Neural cell (in vitro differentiated cells): Measurements from ENCODE around the gene ZNF774. TPM values are rescaled to one million over a fixed set of nuclear protein-coding genes. Genes with fewer than 3 reads are reported as not detected.
"Not testable (repeated sequence)": the region's sequence is repeated elsewhere in the genome, so short reads cannot be mapped to it uniquely, and the experiment has no call there.

Experiments
- H2AFZ ChIP-seq: fragments of 200-600, 300-800 bp; sonication (generic), shearing (Covaris generic); 2 replicates; pipeline ENCODE4 v1.6.0; 2014; ENCODE audit warnings: low read depth, mild to moderate bottlenecking, antibody characterized with exemption, low read length, moderate library complexity
- H3F3A ChIP-seq: fragments of 200-600 bp; shearing (Covaris generic); 2 replicates; pipeline ENCODE4 v1.6.1; 2016; ENCODE audit warnings: mild to moderate bottlenecking, moderate library complexity, mixed read lengths, antibody characterized with exemption, low read length; ENCODE audit not compliant: insufficient read depth, poor library complexity, severe bottlenecking
- H3K27ac ChIP-seq: fragments of 200-600, 300-800 bp; sonication (generic), shearing (Covaris generic); 2 replicates; pipeline ENCODE4 v1.5.1; 2014; ENCODE audit warnings: mild to moderate bottlenecking, low read length, moderate library complexity
- H3K27me3 ChIP-seq: fragments of 300-800, 200-600 bp; sonication (generic), shearing (Covaris generic); 2 replicates; pipeline ENCODE4 v1.6.0; 2014; ENCODE audit warnings: mild to moderate bottlenecking, low read depth, low read length, moderate library complexity; ENCODE audit not compliant: insufficient read depth
- H3K36me3 ChIP-seq: fragments of 300-800, 200-600 bp; sonication (generic), shearing (Covaris generic); 2 replicates; pipeline ENCODE4 v1.5.1; 2014; ENCODE audit warnings: mild to moderate bottlenecking, antibody characterized with exemption, low read length, moderate library complexity; ENCODE audit not compliant: insufficient read depth
- H3K4me2 ChIP-seq: fragments of 300-800, 200-600 bp; sonication (generic), shearing (Covaris generic); 2 replicates; pipeline ENCODE4 v1.6.0; 2014; ENCODE audit warnings: mild to moderate bottlenecking, low read length
- H3K4me3 ChIP-seq: fragments of 300-800, 200-600 bp; sonication (generic), shearing (Covaris generic); 2 replicates; pipeline ENCODE4 v1.5.1; 2014; ENCODE audit warnings: mild to moderate bottlenecking, low read length, moderate library complexity
- H3K79me2 ChIP-seq: fragments of 200-600 bp; shearing (Covaris generic); replicated peaks from 2 replicates; pipeline ENCODE4 v1.6.0; 2014; ENCODE audit warnings: mild to moderate bottlenecking, low read length, moderate library complexity; ENCODE audit not compliant: insufficient read depth
- H3K9ac ChIP-seq: fragments of 300-800, 200-600 bp; sonication (generic), shearing (Covaris generic); 2 replicates; pipeline ENCODE4 v1.6.1; 2016; ENCODE audit warnings: mild to moderate bottlenecking, low read length, mixed read lengths
- H3K9me2 ChIP-seq: fragments of 200-600 bp; shearing (Covaris generic); 2 replicates; pipeline ENCODE4 v1.6.1; 2016; ENCODE audit warnings: mild to moderate bottlenecking, low read length, mixed read lengths; ENCODE audit not compliant: insufficient read depth
- H3K9me3 ChIP-seq: fragments of 200-600, 300-800 bp; sonication (generic), shearing (Covaris generic); 2 replicates; pipeline ENCODE4 v1.6.1; 2016; ENCODE audit warnings: mild to moderate bottlenecking, mixed run types, low read length, moderate library complexity, mixed read lengths
- H4K20me1 ChIP-seq: fragments of 200-600 bp; shearing (Covaris generic); 2 replicates; pipeline ENCODE4 v1.6.1; 2016; ENCODE audit warnings: mild to moderate bottlenecking, mixed run types; ENCODE audit not compliant: insufficient read depth
- EP300 ChIP-seq: fragments of 450-650 bp; conservative IDR thresholded peaks from 2 replicates; pipeline ENCODE4 v1.6.1; 2014; ENCODE audit warnings: antibody characterized with exemption, mild to moderate bottlenecking, moderate library complexity; ENCODE audit not compliant: poor library complexity, severe bottlenecking
- EZH2 ChIP-seq: fragments of 200-600, 300-800 bp; shearing (Covaris generic), sonication (generic); IDR thresholded peaks from 2 replicates; pipeline ENCODE4 v1.6.1; 2014; ENCODE audit warnings: antibody characterized with exemption, low read length, borderline replicate concordance, mild to moderate bottlenecking; ENCODE audit not compliant: insufficient read depth, poor library complexity, severe bottlenecking
- MXI1 ChIP-seq: fragments of 450-650 bp; conservative IDR thresholded peaks from 2 replicates; pipeline ENCODE4 v1.6.1; 2014; ENCODE audit warnings: antibody characterized with exemption, mild to moderate bottlenecking; ENCODE audit not compliant: poor library complexity, severe bottlenecking
- POLR2AphosphoS5 ChIP-seq: IDR thresholded peaks from 2 replicates; pipeline ENCODE4 v1.6.1; 2012
- RAD21 ChIP-seq: fragments of 450-650 bp; conservative IDR thresholded peaks from 2 replicates; pipeline ENCODE4 v1.6.1; 2014; ENCODE audit warnings: antibody characterized with exemption, mild to moderate bottlenecking, moderate library complexity
- SMC3 ChIP-seq: fragments of 450-650 bp; conservative IDR thresholded peaks from 2 replicates; pipeline ENCODE4 v1.6.1; 2014; ENCODE audit warnings: antibody characterized with exemption, mild to moderate bottlenecking, moderate library complexity; ENCODE audit not compliant: poor library complexity
- TAF1 ChIP-seq: IDR thresholded peaks from 2 replicates; pipeline ENCODE4 v1.6.1; 2012; ENCODE audit warnings: low read depth
- polyA plus RNA-seq: library from polyadenylated mRNA; depleted of rRNA; stranded (reverse); fragments of >200 nt; gene quantifications from 2 replicates; pipeline ENCODE4 v1.2.3, GENCODE V29; 2014
- TF ChIP-seq, protein P1 (sequence below): IDR thresholded peaks from 2 replicates; pipeline ENCODE4 v1.6.1; 2012; ENCODE audit warnings: borderline replicate concordance
- TF ChIP-seq, protein P2 (sequence below): fragments of 450-650 bp; IDR thresholded peaks from 2 replicates; pipeline ENCODE4 v1.5.1; 2014; ENCODE audit warnings: antibody characterized with exemption, mild to moderate bottlenecking, moderate library complexity; ENCODE audit not compliant: poor library complexity, severe bottlenecking

Gene ZNF774
- polyA plus RNA-seq, 1 donor from 2014 or later, result 6.8 TPM

DNA sequence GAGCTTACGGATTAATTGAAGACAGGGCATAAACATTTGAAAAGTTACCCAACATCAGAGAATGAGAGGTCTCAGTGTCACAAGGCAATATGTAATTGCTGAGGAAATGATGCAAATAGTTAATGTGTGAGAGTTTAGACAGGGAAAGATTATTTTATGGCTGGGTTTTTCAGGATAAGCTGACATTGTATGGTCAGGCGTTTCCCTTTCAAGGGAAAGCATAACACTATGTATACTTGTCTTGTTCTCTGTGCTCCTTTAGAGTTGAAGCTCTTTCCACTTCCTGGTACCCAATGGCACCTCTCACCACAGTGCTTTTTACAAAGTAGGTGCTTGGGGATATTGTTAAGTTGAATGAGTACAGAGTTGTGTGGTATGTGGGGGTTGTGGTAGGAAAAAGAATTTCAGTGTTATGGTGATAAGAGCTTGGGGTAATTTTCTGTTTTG is 55.8 kb downstream of the ZNF774 start:
- H2AFZ ChIP-seq, result no peak overlapping the region
- TF ChIP-seq MXI1 (no peak), POLR2AphosphoS5 (no peak), SMC3 (no peak), EZH2 (no peak), TAF1 (no peak), EP300 (no peak), RAD21 (no peak)
- TF ChIP-seq, protein P1, sequence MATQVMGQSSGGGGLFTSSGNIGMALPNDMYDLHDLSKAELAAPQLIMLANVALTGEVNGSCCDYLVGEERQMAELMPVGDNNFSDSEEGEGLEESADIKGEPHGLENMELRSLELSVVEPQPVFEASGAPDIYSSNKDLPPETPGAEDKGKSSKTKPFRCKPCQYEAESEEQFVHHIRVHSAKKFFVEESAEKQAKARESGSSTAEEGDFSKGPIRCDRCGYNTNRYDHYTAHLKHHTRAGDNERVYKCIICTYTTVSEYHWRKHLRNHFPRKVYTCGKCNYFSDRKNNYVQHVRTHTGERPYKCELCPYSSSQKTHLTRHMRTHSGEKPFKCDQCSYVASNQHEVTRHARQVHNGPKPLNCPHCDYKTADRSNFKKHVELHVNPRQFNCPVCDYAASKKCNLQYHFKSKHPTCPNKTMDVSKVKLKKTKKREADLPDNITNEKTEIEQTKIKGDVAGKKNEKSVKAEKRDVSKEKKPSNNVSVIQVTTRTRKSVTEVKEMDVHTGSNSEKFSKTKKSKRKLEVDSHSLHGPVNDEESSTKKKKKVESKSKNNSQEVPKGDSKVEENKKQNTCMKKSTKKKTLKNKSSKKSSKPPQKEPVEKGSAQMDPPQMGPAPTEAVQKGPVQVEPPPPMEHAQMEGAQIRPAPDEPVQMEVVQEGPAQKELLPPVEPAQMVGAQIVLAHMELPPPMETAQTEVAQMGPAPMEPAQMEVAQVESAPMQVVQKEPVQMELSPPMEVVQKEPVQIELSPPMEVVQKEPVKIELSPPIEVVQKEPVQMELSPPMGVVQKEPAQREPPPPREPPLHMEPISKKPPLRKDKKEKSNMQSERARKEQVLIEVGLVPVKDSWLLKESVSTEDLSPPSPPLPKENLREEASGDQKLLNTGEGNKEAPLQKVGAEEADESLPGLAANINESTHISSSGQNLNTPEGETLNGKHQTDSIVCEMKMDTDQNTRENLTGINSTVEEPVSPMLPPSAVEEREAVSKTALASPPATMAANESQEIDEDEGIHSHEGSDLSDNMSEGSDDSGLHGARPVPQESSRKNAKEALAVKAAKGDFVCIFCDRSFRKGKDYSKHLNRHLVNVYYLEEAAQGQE, result no peak
- TF ChIP-seq, protein P2, sequence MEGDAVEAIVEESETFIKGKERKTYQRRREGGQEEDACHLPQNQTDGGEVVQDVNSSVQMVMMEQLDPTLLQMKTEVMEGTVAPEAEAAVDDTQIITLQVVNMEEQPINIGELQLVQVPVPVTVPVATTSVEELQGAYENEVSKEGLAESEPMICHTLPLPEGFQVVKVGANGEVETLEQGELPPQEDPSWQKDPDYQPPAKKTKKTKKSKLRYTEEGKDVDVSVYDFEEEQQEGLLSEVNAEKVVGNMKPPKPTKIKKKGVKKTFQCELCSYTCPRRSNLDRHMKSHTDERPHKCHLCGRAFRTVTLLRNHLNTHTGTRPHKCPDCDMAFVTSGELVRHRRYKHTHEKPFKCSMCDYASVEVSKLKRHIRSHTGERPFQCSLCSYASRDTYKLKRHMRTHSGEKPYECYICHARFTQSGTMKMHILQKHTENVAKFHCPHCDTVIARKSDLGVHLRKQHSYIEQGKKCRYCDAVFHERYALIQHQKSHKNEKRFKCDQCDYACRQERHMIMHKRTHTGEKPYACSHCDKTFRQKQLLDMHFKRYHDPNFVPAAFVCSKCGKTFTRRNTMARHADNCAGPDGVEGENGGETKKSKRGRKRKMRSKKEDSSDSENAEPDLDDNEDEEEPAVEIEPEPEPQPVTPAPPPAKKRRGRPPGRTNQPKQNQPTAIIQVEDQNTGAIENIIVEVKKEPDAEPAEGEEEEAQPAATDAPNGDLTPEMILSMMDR, result no peak
- H3K4me3 ChIP-seq, result no peak overlapping the region
- no peaks in the 10 kb centered on the region for H3K9me3 ChIP-seq
- H3K9ac ChIP-seq, result no peak overlapping the region
- no peaks in the 10 kb centered on the region for H3K36me3 ChIP-seq
- no peak overlapping the region for H3K4me2 ChIP-seq
- H3K27ac ChIP-seq, result no peak overlapping the region
- no peaks in the 10 kb centered on the region for H3K27me3 ChIP-seq
- no peaks in the 10 kb centered on the region for H3K9me2 ChIP-seq
- H3F3A ChIP-seq, result no peaks in the 10 kb centered on the region
- no peaks in the 10 kb centered on the region for H4K20me1 ChIP-seq
- peaks cover 7% of the 10 kb centered on the region for H3K79me2 ChIP-seq

GRCh38 chr15:90408657-90409056 is 56.6 kb downstream of the ZNF774 start:
- no peak overlapping the region for H2AFZ ChIP-seq
- no peaks in the 10 kb centered on the region for H4K20me1 ChIP-seq
- no peak overlapping the region for H3K27ac ChIP-seq
- no peak overlapping the region for H3K9ac ChIP-seq
- no peak overlapping the region for H3K4me3 ChIP-seq
- no peaks in the 10 kb centered on the region for H3K9me2 ChIP-seq
- H3F3A ChIP-seq, result no peaks in the 10 kb centered on the region
- no peak for TF ChIP-seq MXI1
- TF ChIP-seq, protein P1, result no peak
- TF ChIP-seq EP300, result no peak
- no peak for TF ChIP-seq SMC3
- no peak for TF ChIP-seq EZH2
- TF ChIP-seq RAD21, result no peak
- no peak for TF ChIP-seq TAF1
- TF ChIP-seq POLR2AphosphoS5, result no peak
- TF ChIP-seq, protein P2, result no peak
- H3K36me3 ChIP-seq, result no peaks in the 10 kb centered on the region
- H3K9me3 ChIP-seq, result no peaks in the 10 kb centered on the region
- peaks cover 7% of the 10 kb centered on the region for H3K79me2 ChIP-seq
- no peaks in the 10 kb centered on the region for H3K27me3 ChIP-seq
- no peak overlapping the region for H3K4me2 ChIP-seq

DNA sequence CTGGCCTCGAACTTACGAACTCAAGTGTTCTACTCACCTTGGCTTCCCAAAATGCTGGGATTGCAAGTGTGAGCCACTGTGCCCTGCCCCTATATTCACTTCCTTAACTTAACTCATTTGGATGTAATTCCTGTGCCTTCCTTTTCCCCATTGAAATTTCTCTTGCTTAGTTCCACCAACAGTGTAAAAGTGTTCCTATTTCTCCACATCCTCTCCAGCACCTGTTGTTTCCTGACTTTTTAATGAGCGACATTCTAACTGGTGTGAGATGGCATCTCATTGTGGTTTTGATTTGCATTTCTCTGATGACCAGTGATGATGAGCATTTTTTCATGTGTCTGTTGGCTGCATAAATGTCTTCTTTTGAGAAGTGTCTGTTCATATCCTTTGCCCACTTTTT is 57.5 kb downstream of the ZNF774 start:
- not testable (repeated sequence) for H3K36me3 ChIP-seq, H3K27ac ChIP-seq, H3K27me3 ChIP-seq, H4K20me1 ChIP-seq, H3K4me2 ChIP-seq, H3F3A ChIP-seq, H3K79me2 ChIP-seq, H3K9me3 ChIP-seq, H3K9me2 ChIP-seq, H3K9ac ChIP-seq, H3K4me3 ChIP-seq, H2AFZ ChIP-seq
